Upper lobe of left lung (tissue), 4 donors: ENCODE data around the gene ARHGAP23.
"Not testable (repeated sequence)": the region's sequence is repeated elsewhere in the genome, so short reads cannot be mapped to it uniquely, and the experiment has no call there.

ENCODE experiments used
- CTCF ChIP-seq, 6 experiments: fragments of 450-650 bp in 4 of 6; fragments of 200-600 bp in 2 of 6; sonication (generic) in 2 of 6; IDR thresholded peaks; one replicate each; pipeline ENCODE4 v1.5.1; 2016 to 2019; ENCODE audit warnings: antibody characterized with exemption in 6 of 6
- EP300 ChIP-seq, 4 donors: sonication (generic); formaldehyde crosslinking; IDR thresholded peaks; one replicate each; pipeline ENCODE4 v1.5.1; 2017; ENCODE audit warnings: antibody characterized with exemption in 4 of 4, control low read depth in 2 of 4

DNA sequence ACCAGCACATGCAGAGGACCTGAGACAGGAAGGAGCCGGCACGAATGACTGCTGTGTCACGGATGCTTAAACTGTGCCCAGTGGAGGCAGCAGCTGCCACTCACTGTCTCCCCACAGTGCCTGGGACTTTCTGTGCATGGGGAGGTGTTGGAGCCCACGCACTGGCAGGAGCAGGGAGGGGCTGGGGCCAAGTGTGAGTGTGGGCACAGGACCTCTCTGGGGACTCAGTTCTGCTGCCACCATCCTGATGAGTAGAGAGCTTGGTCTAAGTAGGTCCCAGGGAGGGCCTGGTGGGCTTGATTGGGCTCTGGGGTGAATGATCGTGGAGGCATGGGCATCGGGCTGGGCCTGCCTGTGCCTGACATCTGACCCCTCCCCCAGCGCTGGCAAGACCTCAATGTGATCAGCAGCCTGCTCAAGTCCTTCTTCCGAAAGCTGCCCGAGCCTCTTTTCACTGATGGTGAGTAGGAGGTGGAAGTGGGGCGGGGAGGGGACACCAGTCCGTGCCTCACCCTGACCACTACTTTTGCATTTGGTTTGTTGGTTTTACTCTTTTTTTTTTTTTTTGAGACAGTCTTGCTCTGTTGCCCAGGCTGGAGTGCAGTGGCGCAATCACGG is 57.5 kb downstream of the ARHGAP23 start:
- TF ChIP-seq CTCF, EP300 (IDR thresholded peaks at IDR 0.05): not testable (repeated sequence)
